HCT116 (cell line): ENCODE data around the gene KLHL34.

Source experiments
- CEBPB ChIP-seq: IDR thresholded peaks from 2 replicates; pipeline ENCODE4 v1.6.1; 2012; ENCODE audit warnings: low read depth
- CTCF ChIP-seq, 3 experiments: fragments of 200-600 bp in 1 of 3; sonication (generic) in 1 of 3; IDR thresholded peaks in 2 of 3; conservative IDR thresholded peaks in 1 of 3; 2 replicates each; pipeline ENCODE4 v1.5.1; 2012 to 2017; ENCODE audit warnings: low read depth in 2 of 3, low read length in 2 of 3, antibody characterized with exemption in 1 of 3, borderline replicate concordance in 1 of 3, control low read depth in 1 of 3, mild to moderate bottlenecking in 1 of 3, mixed read lengths in 1 of 3, mixed run types in 1 of 3, moderate library complexity in 1 of 3; ENCODE audit not compliant: insufficient read depth in 1 of 3
- EGR1 ChIP-seq: IDR thresholded peaks from 2 replicates; pipeline ENCODE4 v1.6.1; 2012; ENCODE audit warnings: low read depth
- POLR2AphosphoS5 ChIP-seq: IDR thresholded peaks from 2 replicates; pipeline ENCODE4 v1.6.1; 2011; ENCODE audit warnings: mild to moderate bottlenecking, low read depth, low read length, moderate library complexity

- TF ChIP-seq CTCF (IDR thresholded peaks at IDR 0.05 in 2 of 3, conservative IDR thresholded peaks at IDR 0.05 in 1 of 3; ENCODE audit: borderline replicate concordance in 1 of 3, insufficient read depth in 1 of 3, low read depth in 2 of 3, low read length in 2 of 3), result no peak
- TF ChIP-seq POLR2AphosphoS5, result no peak
- TF ChIP-seq CEBPB, result no peak
- no peak for TF ChIP-seq EGR1
Measured at GRCh38 chrX:21660156-21660555, 2.0 kb upstream of the KLHL34 start.
